H1 (cell line): ENCODE data around the gene PLA2G4D. TPM values are rescaled to one million over a fixed set of nuclear protein-coding genes. Genes with fewer than 3 reads are reported as not detected.

Experiments
- CTCF ChIA-PET: fragments of 300-600 bp; sonication (Branson Sonifier 250); formaldehyde crosslinking; loops from one replicate; lab custom pipeline; 2021; ENCODE audit not compliant: partially characterized antibody; lab: Charles Lee
- POLR2A ChIA-PET: fragments of 300-600 bp; sonication (Branson Sonifier 250); formaldehyde crosslinking; loops from one replicate; lab custom pipeline; 2021; ENCODE audit warnings: inconsistent platforms; ENCODE audit not compliant: partially characterized antibody; lab: Charles Lee
- DNase-seq, 2 experiments: peaks; one replicate each; pipeline versions ENCODE4 v3.0.0 to v3.0.0-alpha.2; 2010 to 2022; ENCODE audit warnings: low spot score in 2 of 2, low read depth in 1 of 2, mixed read lengths in 1 of 2
- FAIRE-seq: peaks from 2 replicates; lab custom pipeline; 2011; peaks lifted over from hg19 to GRCh38; lab: Jason Lieb, UNC
- H2AFZ ChIP-seq: 2 replicates; pipeline ENCODE4 v1.8.1; 2012; ENCODE audit warnings: low read length, inconsistent platforms
- H2AK5ac ChIP-seq: 2 replicates; pipeline ENCODE4 v1.6.1; 2013; ENCODE audit warnings: low read depth, low read length
- H2BK120ac ChIP-seq: replicated peaks from 2 replicates; pipeline ENCODE3; 2013; ENCODE audit warnings: low read depth, low read length, inconsistent platforms
- H2BK12ac ChIP-seq: 2 replicates; pipeline ENCODE4 v1.6.1; 2013; ENCODE audit warnings: low read depth, low read length
- H2BK15ac ChIP-seq: 2 replicates; pipeline ENCODE4 v1.6.1; 2013; ENCODE audit warnings: low read length
- H2BK20ac ChIP-seq: 2 replicates; pipeline ENCODE4 v1.6.1; 2013; ENCODE audit warnings: low read length
- H2BK5ac ChIP-seq: 2 replicates; pipeline ENCODE4 v1.6.1; 2013; ENCODE audit warnings: low read depth, low read length
- H3K14ac ChIP-seq: 2 replicates; pipeline ENCODE4 v1.6.1; 2013; ENCODE audit warnings: inconsistent platforms; ENCODE audit not compliant: insufficient read length
- H3K18ac ChIP-seq: 2 replicates; pipeline ENCODE4 v1.6.1; 2013; ENCODE audit warnings: low read length; ENCODE audit errors: extremely low read depth
- H3K23ac ChIP-seq: 2 replicates; pipeline ENCODE4 v1.6.1; 2013; ENCODE audit warnings: inconsistent platforms; ENCODE audit not compliant: insufficient read length
- H3K23me2 ChIP-seq: 2 replicates; pipeline ENCODE4 v1.6.1; 2013; ENCODE audit warnings: low read depth, low read length
- H3K27ac ChIP-seq: 2 replicates; pipeline ENCODE4 v1.6.1; 2011; ENCODE audit warnings: low read depth, low read length, inconsistent platforms
- H3K27me3 ChIP-seq, 4 experiments: replicated peaks in 1 of 4; 1 replicate in 1 of 4; 2 replicates in 3 of 4; pipeline versions ENCODE4 v1.6.1 to v1.8.1; 2011 to 2013; ENCODE audit warnings: low read length in 3 of 4, mild to moderate bottlenecking in 3 of 4, inconsistent platforms in 2 of 4, mixed read lengths in 2 of 4, moderate library complexity in 1 of 4; ENCODE audit not compliant: control insufficient read depth in 3 of 4, insufficient read depth in 3 of 4; ENCODE audit errors: extremely low read depth in 1 of 4
- H3K36me3 ChIP-seq, 4 experiments: 2 replicates each; pipeline versions ENCODE4 v1.6.1 to v1.8.1; 2011 to 2013; ENCODE audit warnings: mild to moderate bottlenecking in 4 of 4, low read length in 3 of 4, moderate library complexity in 2 of 4, control low read depth in 1 of 4, inconsistent platforms in 1 of 4; ENCODE audit not compliant: insufficient read depth in 4 of 4, control insufficient read depth in 2 of 4
- H3K4ac ChIP-seq: replicated peaks from 2 replicates; pipeline ENCODE3; 2013; ENCODE audit warnings: low read length, low read depth, mixed read lengths, inconsistent platforms; ENCODE audit not compliant: insufficient read length
- H3K4me1 ChIP-seq, 4 experiments: replicated peaks in 1 of 4; 1 replicate in 1 of 4; 2 replicates in 3 of 4; pipeline versions ENCODE4 v1.6.1 to v1.8.1; 2011 to 2013; ENCODE audit warnings: low read length in 3 of 4, inconsistent platforms in 2 of 4, mixed read lengths in 1 of 4; ENCODE audit not compliant: insufficient read depth in 4 of 4, control insufficient read depth in 3 of 4
- H3K4me2 ChIP-seq, 2 experiments: 2 replicates each; pipeline versions ENCODE4 v1.6.1 to v1.8.1; 2011 to 2013; ENCODE audit warnings: low read depth in 2 of 2, low read length in 2 of 2, control low read depth in 1 of 2, inconsistent platforms in 1 of 2, mild to moderate bottlenecking in 1 of 2; ENCODE audit not compliant: insufficient read depth in 1 of 2
- H3K4me3 ChIP-seq, 4 experiments: fragments of 200-600, 300-600 bp in 1 of 4; sonication (generic), shearing (Covaris generic), sonication (Bioruptor Twin) in 1 of 4; 2 replicates each; pipeline versions ENCODE4 v1.5.1 to v1.8.1; 2011 to 2016; ENCODE audit warnings: low read length in 4 of 4, low read depth in 3 of 4, control low read depth in 2 of 4, inconsistent platforms in 2 of 4, mild to moderate bottlenecking in 2 of 4, mixed read lengths in 1 of 4, moderate library complexity in 1 of 4; ENCODE audit not compliant: insufficient read depth in 2 of 4; ENCODE audit errors: extremely low read depth in 1 of 4
- H3K56ac ChIP-seq: replicated peaks from 2 replicates; pipeline ENCODE3; 2013; ENCODE audit warnings: low read depth, mild to moderate bottlenecking, mixed read lengths, low read length, inconsistent platforms; ENCODE audit not compliant: insufficient read length
- H3K79me1 ChIP-seq: 2 replicates; pipeline ENCODE4 v1.6.1; 2013; ENCODE audit warnings: low read depth, low read length, control low read depth
- H3K79me2 ChIP-seq, 2 experiments: 2 replicates each; pipeline versions ENCODE4 v1.6.1 to v1.8.1; 2012 to 2013; ENCODE audit warnings: low read length in 2 of 2, mild to moderate bottlenecking in 2 of 2, inconsistent platforms in 1 of 2; ENCODE audit not compliant: insufficient read depth in 2 of 2, control insufficient read depth in 1 of 2
- H3K9ac ChIP-seq, 4 experiments: replicated peaks in 1 of 4; 1 replicate in 1 of 4; 2 replicates in 3 of 4; pipeline versions ENCODE4 v1.6.1 to v1.8.1; 2011 to 2013; ENCODE audit warnings: low read depth in 3 of 4, low read length in 3 of 4, control low read depth in 2 of 4, mild to moderate bottlenecking in 2 of 4, moderate library complexity in 2 of 4, inconsistent platforms in 1 of 4; ENCODE audit errors: extremely low read depth in 1 of 4
- H3K9me3 ChIP-seq, 2 experiments: 2 replicates each; pipeline versions ENCODE4 v1.6.1 to v1.8.1; 2012 to 2013; ENCODE audit warnings: mild to moderate bottlenecking in 2 of 2, moderate library complexity in 2 of 2, control low read depth in 1 of 2, inconsistent platforms in 1 of 2, low read depth in 1 of 2, low read length in 1 of 2, mixed read lengths in 1 of 2; ENCODE audit not compliant: insufficient read depth in 2 of 2
- H4K20me1 ChIP-seq, 2 experiments: replicated peaks in 1 of 2; 2 replicates each; pipeline versions ENCODE3 to v1.8.1; 2011 to 2013; ENCODE audit warnings: inconsistent platforms in 2 of 2, low read length in 2 of 2, mild to moderate bottlenecking in 1 of 2; ENCODE audit not compliant: insufficient read depth in 2 of 2, control insufficient read depth in 1 of 2
- H4K5ac ChIP-seq: 2 replicates; pipeline ENCODE4 v1.6.1; 2013; ENCODE audit warnings: low read length, low read depth, mixed read lengths, inconsistent platforms; ENCODE audit not compliant: insufficient read length
- H4K8ac ChIP-seq: 2 replicates; pipeline ENCODE4 v1.8.0; 2013; ENCODE audit warnings: mild to moderate bottlenecking, moderate library complexity, low read length, inconsistent platforms; ENCODE audit not compliant: insufficient read depth; ENCODE audit errors: extremely low read depth
- H4K91ac ChIP-seq: replicated peaks from 2 replicates; pipeline ENCODE3; 2013; ENCODE audit warnings: low read length, mixed read lengths, inconsistent platforms; ENCODE audit not compliant: insufficient read length
- BCL11A ChIP-seq, 2 experiments: IDR thresholded peaks; one replicate each; pipeline ENCODE4 v1.6.1; 2011; ENCODE audit warnings: low read depth in 2 of 2, low read length in 2 of 2, mild to moderate bottlenecking in 2 of 2
- CHD2 ChIP-seq: IDR thresholded peaks from 2 replicates; pipeline ENCODE4 v1.6.1; 2012; ENCODE audit warnings: low read length, improper control_type of control experiment
- GTF2F1 ChIP-seq: IDR thresholded peaks from 2 replicates; pipeline ENCODE4 v1.6.1; 2012; ENCODE audit warnings: low read depth, low read length, improper control_type of control experiment, borderline replicate concordance
- JUN ChIP-seq: IDR thresholded peaks from 2 replicates; pipeline ENCODE4 v1.6.1; 2011; ENCODE audit warnings: low read depth, mild to moderate bottlenecking, improper control_type of control experiment, low read length
- KDM1A ChIP-seq: fragments of 200-600, 300-600 bp; sonication (generic); IDR thresholded peaks from 2 replicates; pipeline ENCODE4 v1.7.1; 2016; ENCODE audit warnings: mild to moderate bottlenecking, low read length, borderline replicate concordance
- TEAD4 ChIP-seq: IDR thresholded peaks from 2 replicates; pipeline ENCODE4 v1.6.1; 2012; ENCODE audit warnings: low read depth, low read length, inconsistent platforms, mixed read lengths
- WGBS, 2 experiments: shearing (Covaris generic) in 1 of 2; methylation state at CpG; one replicate each; pipeline versions ENCODE4 v1.1.6 to v1.1.7; 2013 to 2015; ENCODE audit warnings: low lambda C conversion rate in 2 of 2, mixed read lengths in 2 of 2, inconsistent platforms in 1 of 2, low coverage in 1 of 2, missing lambda C conversion rate in 1 of 2; ENCODE audit not compliant: insufficient replicate concordance in 2 of 2, insufficient coverage in 1 of 2, insufficient read length in 1 of 2; ENCODE audit errors: extremely low coverage in 1 of 2, missing lambda C conversion rate in 1 of 2; 5-methylcytosine and 5-hydroxymethylcytosine counted together
- polyA plus RNA-seq, 7 experiments: library from polyadenylated mRNA; depleted of rRNA in 3 of 7; stranded (reverse) in 5 of 7; unstranded in 2 of 7; fragments of >200 nt in 5 of 7; fragments of 200-250 nt in 2 of 7; gene quantifications; 1 replicate in 5 of 7; 2 replicates in 1 of 7; 4 replicates in 1 of 7; pipeline versions ENCODE4 v1.2.1 to v1.2.3, GENCODE V29; 2011 to 2013; ENCODE audit warnings: missing spikeins in 2 of 7, mixed read lengths in 2 of 7
- total RNA-seq: library from RNA; stranded (reverse); fragmentation: NEBNext Ultra II Directional; extraction: Animal tissue kit (Norgen Biotek cat#: 25700); gene quantifications from 2 replicates; pipeline ENCODE4 v1.2.1, GENCODE V29; 2021

The PLA2G4D gene
- total and polyA plus RNA-seq, 2 of the 8 experiments (the other 6 are each of a cell fraction or from before 2014, with no cell fraction given), result 0.07 to 0.18 TPM

DNA sequence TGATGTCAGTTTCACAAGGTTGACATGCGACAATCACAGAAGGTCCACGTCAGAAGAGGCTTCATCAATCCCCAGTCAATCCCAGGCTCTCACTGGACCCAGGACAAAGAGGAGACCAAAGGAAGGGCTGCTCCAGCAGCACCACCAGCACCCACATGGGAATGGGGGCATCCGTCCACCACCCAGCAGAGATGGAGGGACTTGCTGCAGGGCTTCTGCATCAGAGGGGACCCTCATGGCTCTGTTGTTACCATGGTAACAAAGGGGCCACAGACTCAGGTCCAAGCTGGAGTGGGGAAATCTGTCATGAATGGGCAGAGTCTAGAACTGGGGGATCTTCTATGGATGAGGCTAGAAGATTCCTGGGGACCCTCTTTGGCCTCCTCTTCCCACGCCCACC is 49.0 kb upstream of the PLA2G4D start:
- no peak overlapping the region for H2BK5ac ChIP-seq
- TF ChIP-seq KDM1A (no peak), TEAD4 (no peak), JUN (no peak), GTF2F1 (no peak), BCL11A (IDR thresholded peaks at IDR 0.05; ENCODE audit: low read depth in 2 of 2, low read length in 2 of 2) (no peak), CHD2 (no peak)
- no peak overlapping the region for H3K14ac ChIP-seq

More for the DNA sequence above, 49.0 kb upstream of the PLA2G4D start:
- Histone ChIP-seq H2BK15ac (no peak overlapping the region), H3K4me3 (no peak overlapping the region), H3K36me3 (no peaks in the 10 kb centered on the region), H4K91ac (no peak overlapping the region), H3K9ac (no peak overlapping the region), H3K23me2 (no peaks in the 10 kb centered on the region), H3K4me2 (no peak overlapping the region), H3K4me1 (no peaks in the 10 kb centered on the region; a peak in 1 of 7 replicates), H2AK5ac (no peak overlapping the region), H3K27me3 (no peaks in the 10 kb centered on the region), H2BK120ac (no peak overlapping the region), H2AFZ (no peak overlapping the region), H3K56ac (no peak overlapping the region), H3K18ac (no peak overlapping the region), H2BK12ac (no peak overlapping the region), H4K20me1 (no peaks in the 10 kb centered on the region), H3K23ac (no peak overlapping the region), H2BK20ac (no peak overlapping the region), H3K9me3 (peaks cover 4 to 8% of the 10 kb centered on the region in 2 experiments; a peak in 1 of 4 replicates), H3K27ac (no peak overlapping the region), H4K5ac (no peak overlapping the region), H3K4ac (no peak overlapping the region), H3K79me2 (no peaks in the 10 kb centered on the region), H4K8ac (no peak overlapping the region), H3K79me1 (no peaks in the 10 kb centered on the region)
- FAIRE-seq (no peak), DNase-seq (no peak)
- POLR2A ChIA-PET, result no interaction called here
- WGBS, 2 experiments, result 87% methylated on average over 3 of the region's 4 CpGs; no CpG with 5 or more reads in 1 of the 2 experiments
- CTCF ChIA-PET, result interaction anchor here (1.2 to 22.6 kb wide), 8 partner anchors 7 to 241 kb away, joined by 3 to 416 read pairs (median 7); partner anchors contain the start of gene PLA2G4F
